Esophagus muscularis mucosa (tissue), 3 donors: ENCODE results near the gene TRPT1.

Experiments used
- POLR2AphosphoS5 ChIP-seq, 2 donors: sonication (generic); formaldehyde crosslinking; IDR thresholded peaks; one replicate each; pipeline ENCODE4 v1.6.1; 2017; ENCODE audit warnings: antibody characterized with exemption in 2 of 2
- TF ChIP-seq, protein P1 (sequence below), 3 experiments: fragments of 200-600 bp in 2 of 3; fragments of 450-650 bp in 1 of 3; sonication (generic) in 2 of 3; IDR thresholded peaks; one replicate each; pipeline ENCODE4 v1.5.1; 2017 to 2019; ENCODE audit warnings: antibody characterized with exemption in 3 of 3, mild to moderate bottlenecking in 2 of 3, moderate library complexity in 1 of 3

DNA sequence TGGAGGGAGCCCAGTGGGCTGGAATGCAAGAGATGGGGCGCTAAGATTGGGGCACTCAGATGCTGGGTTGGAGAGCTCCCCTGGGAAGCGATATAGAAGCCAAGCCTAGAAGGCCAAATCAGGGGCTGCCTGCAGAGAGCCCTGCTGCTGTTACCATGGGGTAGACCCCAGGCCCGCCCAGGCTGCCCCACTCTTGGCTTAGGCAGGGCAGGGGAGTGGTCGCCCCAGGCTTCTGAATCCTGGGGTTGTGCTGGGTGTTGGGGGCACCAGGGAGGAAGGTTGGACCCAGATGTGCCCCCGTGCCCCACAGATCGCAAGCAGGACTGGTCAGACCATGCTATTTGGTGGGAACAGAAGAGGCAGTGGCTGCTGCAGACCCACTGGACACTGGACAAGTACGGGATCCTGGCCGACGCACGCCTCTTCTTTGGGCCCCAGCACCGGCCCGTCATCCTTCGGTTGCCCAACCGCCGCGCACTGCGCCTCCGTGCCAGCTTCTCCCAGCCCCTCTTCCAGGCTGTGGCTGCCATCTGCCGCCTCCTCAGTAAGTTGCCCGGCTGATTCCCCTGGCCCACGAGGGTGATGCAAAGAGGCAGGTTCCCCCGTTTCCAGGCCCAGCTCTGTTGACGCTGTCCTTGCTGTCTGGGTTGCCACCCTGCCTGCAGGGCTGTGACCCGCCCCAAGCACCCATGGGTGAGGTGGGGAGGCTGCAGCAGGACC is 15.5 kb downstream of the TRPT1 start:
- TF ChIP-seq, protein P1, sequence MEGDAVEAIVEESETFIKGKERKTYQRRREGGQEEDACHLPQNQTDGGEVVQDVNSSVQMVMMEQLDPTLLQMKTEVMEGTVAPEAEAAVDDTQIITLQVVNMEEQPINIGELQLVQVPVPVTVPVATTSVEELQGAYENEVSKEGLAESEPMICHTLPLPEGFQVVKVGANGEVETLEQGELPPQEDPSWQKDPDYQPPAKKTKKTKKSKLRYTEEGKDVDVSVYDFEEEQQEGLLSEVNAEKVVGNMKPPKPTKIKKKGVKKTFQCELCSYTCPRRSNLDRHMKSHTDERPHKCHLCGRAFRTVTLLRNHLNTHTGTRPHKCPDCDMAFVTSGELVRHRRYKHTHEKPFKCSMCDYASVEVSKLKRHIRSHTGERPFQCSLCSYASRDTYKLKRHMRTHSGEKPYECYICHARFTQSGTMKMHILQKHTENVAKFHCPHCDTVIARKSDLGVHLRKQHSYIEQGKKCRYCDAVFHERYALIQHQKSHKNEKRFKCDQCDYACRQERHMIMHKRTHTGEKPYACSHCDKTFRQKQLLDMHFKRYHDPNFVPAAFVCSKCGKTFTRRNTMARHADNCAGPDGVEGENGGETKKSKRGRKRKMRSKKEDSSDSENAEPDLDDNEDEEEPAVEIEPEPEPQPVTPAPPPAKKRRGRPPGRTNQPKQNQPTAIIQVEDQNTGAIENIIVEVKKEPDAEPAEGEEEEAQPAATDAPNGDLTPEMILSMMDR (IDR thresholded peaks at IDR 0.05), result no peak
- TF ChIP-seq POLR2AphosphoS5 (IDR thresholded peaks at IDR 0.05), result no peak
